ENCODE data around the gene DISC1.

DISC1 gene

GRCh38 chr1:231733672-231734071 lies 107.1 kb downstream of the DISC1 start:
- H3K27ac ChIP-seq (ENCODE audit: low read depth, low read length), result no peak overlapping the region
- no peak overlapping the region for H3K4me3 ChIP-seq (ENCODE audit: low read depth in 1 of 5, low read length in 5 of 5)
- H3K27me3 ChIP-seq (ENCODE audit: control insufficient read depth in 5 of 5, insufficient read depth in 4 of 5, low read length in 5 of 5), result no peaks in the 10 kb centered on the region
- H3K9ac ChIP-seq (ENCODE audit: low read length in 5 of 5), result no peak overlapping the region
- H3K36me3 ChIP-seq (ENCODE audit: control insufficient read depth in 5 of 5, insufficient read depth in 5 of 5, low read length in 5 of 5), result no peaks in the 10 kb centered on the region
- H3K4me1 ChIP-seq (ENCODE audit: control insufficient read depth in 5 of 5, insufficient read depth in 5 of 5, low read length in 5 of 5), result peaks cover 0 to 6% (median 3%) of the 10 kb centered on the region in 5 donors
- no peaks in the 10 kb centered on the region for H3K9me3 ChIP-seq (ENCODE audit: control insufficient read depth in 5 of 5, low read length in 5 of 5)

GRCh38 chr1:231734417-231734816 lies 107.8 kb downstream of the DISC1 start:
- H3K4me3 ChIP-seq (ENCODE audit: low read depth in 1 of 5, low read length in 5 of 5), result no peak overlapping the region

DNA sequence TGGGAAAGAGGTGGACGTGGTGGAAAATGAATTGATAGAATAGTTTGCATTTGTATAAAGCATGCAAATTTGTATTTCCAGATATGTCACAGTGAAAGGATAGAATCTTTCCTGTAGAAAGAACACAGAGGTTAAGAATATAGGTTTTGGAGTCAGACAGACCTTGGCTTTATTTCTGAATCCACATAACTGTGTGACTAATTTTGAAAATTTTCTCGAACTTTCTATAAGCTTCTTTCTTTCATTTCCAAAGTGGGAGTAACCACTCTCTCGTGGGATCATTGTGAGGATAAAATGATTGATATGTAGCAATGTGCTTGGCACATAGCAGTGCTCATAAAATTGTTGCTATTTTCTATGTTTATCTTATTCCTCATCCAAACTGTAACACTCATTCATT lies 108.8 kb downstream of the DISC1 start:
- Histone ChIP-seq H3K9ac (ENCODE audit: low read length in 5 of 5) (no peak overlapping the region), H3K4me3 (ENCODE audit: low read depth in 1 of 5, low read length in 5 of 5) (no peak overlapping the region), H3K9me3 (ENCODE audit: control insufficient read depth in 5 of 5, low read length in 5 of 5) (no peaks in the 10 kb centered on the region), H3K4me1 (ENCODE audit: control insufficient read depth in 5 of 5, insufficient read depth in 5 of 5, low read length in 5 of 5) (peaks cover 0 to 6% (median 3%) of the 10 kb centered on the region in 5 donors), H3K27me3 (ENCODE audit: control insufficient read depth in 5 of 5, insufficient read depth in 4 of 5, low read length in 5 of 5) (no peaks in the 10 kb centered on the region), H3K36me3 (ENCODE audit: control insufficient read depth in 5 of 5, insufficient read depth in 5 of 5, low read length in 5 of 5) (no peaks in the 10 kb centered on the region), H3K27ac (ENCODE audit: low read depth, low read length) (no peak overlapping the region)

More at GRCh38 chr1:231734417-231734816, 107.8 kb downstream of the DISC1 start:
- no peaks in the 10 kb centered on the region for H3K9me3 ChIP-seq (ENCODE audit: control insufficient read depth in 5 of 5, low read length in 5 of 5)
- peaks cover 0 to 6% (median 3%) of the 10 kb centered on the region in 5 donors for H3K4me1 ChIP-seq (ENCODE audit: control insufficient read depth in 5 of 5, insufficient read depth in 5 of 5, low read length in 5 of 5)
- no peak overlapping the region for H3K9ac ChIP-seq (ENCODE audit: low read length in 5 of 5)
- H3K36me3 ChIP-seq (ENCODE audit: control insufficient read depth in 5 of 5, insufficient read depth in 5 of 5, low read length in 5 of 5), result no peaks in the 10 kb centered on the region
- H3K27me3 ChIP-seq (ENCODE audit: control insufficient read depth in 5 of 5, insufficient read depth in 4 of 5, low read length in 5 of 5), result no peaks in the 10 kb centered on the region
- H3K27ac ChIP-seq (ENCODE audit: low read depth, low read length), result no peak overlapping the region

- Histone ChIP-seq H3K9ac (ENCODE audit: low read length in 5 of 5) (no peak overlapping the region), H3K27me3 (ENCODE audit: control insufficient read depth in 5 of 5, insufficient read depth in 4 of 5, low read length in 5 of 5) (no peaks in the 10 kb centered on the region), H3K4me1 (ENCODE audit: control insufficient read depth in 5 of 5, insufficient read depth in 5 of 5, low read length in 5 of 5) (peaks cover 0 to 6% (median 3%) of the 10 kb centered on the region in 5 donors), H3K9me3 (ENCODE audit: control insufficient read depth in 5 of 5, low read length in 5 of 5) (no peaks in the 10 kb centered on the region), H3K36me3 (ENCODE audit: control insufficient read depth in 5 of 5, insufficient read depth in 5 of 5, low read length in 5 of 5) (no peaks in the 10 kb centered on the region), H3K4me3 (ENCODE audit: low read depth in 1 of 5, low read length in 5 of 5) (no peak overlapping the region), H3K27ac (ENCODE audit: low read depth, low read length) (no peak overlapping the region)
Measured at GRCh38 chr1:231735941-231736340, 109.4 kb downstream of the DISC1 start.

GRCh38 chr1:231736464-231736863 lies 109.9 kb downstream of the DISC1 start:
- Histone ChIP-seq H3K9ac (ENCODE audit: low read length in 5 of 5) (no peak overlapping the region), H3K27me3 (ENCODE audit: control insufficient read depth in 5 of 5, insufficient read depth in 4 of 5, low read length in 5 of 5) (peaks cover 0 to 1% (median 0%) of the 10 kb centered on the region in 5 donors), H3K27ac (ENCODE audit: low read depth, low read length) (no peak overlapping the region), H3K4me1 (ENCODE audit: control insufficient read depth in 5 of 5, insufficient read depth in 5 of 5, low read length in 5 of 5) (peaks cover 0 to 6% (median 3%) of the 10 kb centered on the region in 5 donors), H3K9me3 (ENCODE audit: control insufficient read depth in 5 of 5, low read length in 5 of 5) (no peaks in the 10 kb centered on the region), H3K36me3 (ENCODE audit: control insufficient read depth in 5 of 5, insufficient read depth in 5 of 5, low read length in 5 of 5) (no peaks in the 10 kb centered on the region), H3K4me3 (ENCODE audit: low read depth in 1 of 5, low read length in 5 of 5) (no peak overlapping the region)

DNA sequence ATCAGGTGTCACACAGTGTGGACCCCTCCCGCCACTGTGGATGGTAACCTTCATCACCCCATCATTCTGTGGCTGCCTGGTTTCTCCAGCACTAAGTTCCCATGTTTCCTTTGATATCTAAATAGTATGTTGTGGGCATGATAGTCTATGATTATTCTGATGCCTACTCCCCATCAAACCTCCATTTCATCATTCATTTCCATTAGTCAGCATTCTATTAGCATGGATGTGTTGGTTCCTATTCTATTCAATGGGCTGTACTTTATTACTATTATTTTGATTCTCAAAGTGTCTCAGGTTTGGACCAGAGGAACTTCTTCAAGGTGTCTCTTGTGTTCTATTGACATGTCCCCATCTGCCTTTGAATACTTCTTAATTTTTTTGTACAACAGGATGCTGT lies 112.0 kb downstream of the DISC1 start:
- H3K27me3 ChIP-seq (ENCODE audit: control insufficient read depth in 5 of 5, insufficient read depth in 4 of 5, low read length in 5 of 5), result peaks cover 0 to 2% (median 0%) of the 10 kb centered on the region in 5 donors
- no peak overlapping the region for H3K4me3 ChIP-seq (ENCODE audit: low read depth in 1 of 5, low read length in 5 of 5)
- H3K9ac ChIP-seq (ENCODE audit: low read length in 5 of 5), result no peak overlapping the region

GRCh38 chr1:231743966-231744365 lies 117.4 kb downstream of the DISC1 start:
- Histone ChIP-seq H3K27ac (ENCODE audit: low read depth, low read length) (no peak overlapping the region), H3K4me3 (ENCODE audit: low read depth in 1 of 5, low read length in 5 of 5) (no peak overlapping the region), H3K36me3 (ENCODE audit: control insufficient read depth in 5 of 5, insufficient read depth in 5 of 5, low read length in 5 of 5) (no peaks in the 10 kb centered on the region), H3K4me1 (ENCODE audit: control insufficient read depth in 5 of 5, insufficient read depth in 5 of 5, low read length in 5 of 5) (peaks cover 0 to 3% (median 0%) of the 10 kb centered on the region in 5 donors), H3K9me3 (ENCODE audit: control insufficient read depth in 5 of 5, low read length in 5 of 5) (no peaks in the 10 kb centered on the region), H3K27me3 (ENCODE audit: control insufficient read depth in 5 of 5, insufficient read depth in 4 of 5, low read length in 5 of 5) (peaks cover 0 to 2% (median 0%) of the 10 kb centered on the region in 5 donors), H3K9ac (ENCODE audit: low read length in 5 of 5) (no peak overlapping the region)

More for the DNA sequence above, 112.0 kb downstream of the DISC1 start:
- no peaks in the 10 kb centered on the region for H3K36me3 ChIP-seq (ENCODE audit: control insufficient read depth in 5 of 5, insufficient read depth in 5 of 5, low read length in 5 of 5)
- no peaks in the 10 kb centered on the region for H3K9me3 ChIP-seq (ENCODE audit: control insufficient read depth in 5 of 5, low read length in 5 of 5)
- no peak overlapping the region for H3K27ac ChIP-seq (ENCODE audit: low read depth, low read length)
- peaks cover 0 to 6% (median 3%) of the 10 kb centered on the region in 5 donors for H3K4me1 ChIP-seq (ENCODE audit: control insufficient read depth in 5 of 5, insufficient read depth in 5 of 5, low read length in 5 of 5)

GRCh38 chr1:231748760-231749415 lies 122.3 kb downstream of the DISC1 start:
- no peaks in the 10 kb centered on the region for H3K27me3 ChIP-seq (ENCODE audit: control insufficient read depth in 5 of 5, insufficient read depth in 4 of 5, low read length in 5 of 5)
- peaks cover 2 to 14% (median 5%) of the 10 kb centered on the region in 5 donors for H3K9me3 ChIP-seq (ENCODE audit: control insufficient read depth in 5 of 5, low read length in 5 of 5)
- H3K4me1 ChIP-seq (ENCODE audit: control insufficient read depth in 5 of 5, insufficient read depth in 5 of 5, low read length in 5 of 5), result peaks cover 0 to 3% (median 0%) of the 10 kb centered on the region in 5 donors

GRCh38 chr1:231750296-231750695 lies 123.7 kb downstream of the DISC1 start:
- no peaks in the 10 kb centered on the region for H3K27me3 ChIP-seq (ENCODE audit: control insufficient read depth in 5 of 5, insufficient read depth in 4 of 5, low read length in 5 of 5)
- no peak overlapping the region for H3K27ac ChIP-seq (ENCODE audit: low read depth, low read length)

More at GRCh38 chr1:231748760-231749415, 122.3 kb downstream of the DISC1 start:
- Histone ChIP-seq H3K4me3 (ENCODE audit: low read depth in 1 of 5, low read length in 5 of 5) (no peak overlapping the region), H3K27ac (ENCODE audit: low read depth, low read length) (no peak overlapping the region), H3K9ac (ENCODE audit: low read length in 5 of 5) (no peak overlapping the region), H3K36me3 (ENCODE audit: control insufficient read depth in 5 of 5, insufficient read depth in 5 of 5, low read length in 5 of 5) (peaks cover 0 to 13% (median 5%) of the 10 kb centered on the region in 5 donors)

GRCh38 chr1:231750818-231751362 lies 124.3 kb downstream of the DISC1 start:
- Histone ChIP-seq H3K36me3 (ENCODE audit: control insufficient read depth in 5 of 5, insufficient read depth in 5 of 5, low read length in 5 of 5) (peaks cover 0 to 13% (median 5%) of the 10 kb centered on the region in 5 donors), H3K4me1 (ENCODE audit: control insufficient read depth in 5 of 5, insufficient read depth in 5 of 5, low read length in 5 of 5) (peaks cover 0 to under 1% (median 0%) of the 10 kb centered on the region in 5 donors), H3K27ac (ENCODE audit: low read depth, low read length) (no peak overlapping the region), H3K9ac (ENCODE audit: low read length in 5 of 5) (no peak overlapping the region), H3K4me3 (ENCODE audit: low read depth in 1 of 5, low read length in 5 of 5) (no peak overlapping the region), H3K9me3 (ENCODE audit: control insufficient read depth in 5 of 5, low read length in 5 of 5) (peaks cover 2 to 15% (median 5%) of the 10 kb centered on the region in 5 donors), H3K27me3 (ENCODE audit: control insufficient read depth in 5 of 5, insufficient read depth in 4 of 5, low read length in 5 of 5) (no peaks in the 10 kb centered on the region)

More at GRCh38 chr1:231750296-231750695, 123.7 kb downstream of the DISC1 start:
- Histone ChIP-seq H3K9me3 (ENCODE audit: control insufficient read depth in 5 of 5, low read length in 5 of 5) (peaks cover 2 to 15% (median 5%) of the 10 kb centered on the region in 5 donors), H3K4me1 (ENCODE audit: control insufficient read depth in 5 of 5, insufficient read depth in 5 of 5, low read length in 5 of 5) (peaks cover 0 to 3% (median 0%) of the 10 kb centered on the region in 5 donors), H3K36me3 (ENCODE audit: control insufficient read depth in 5 of 5, insufficient read depth in 5 of 5, low read length in 5 of 5) (peaks cover 0 to 13% (median 5%) of the 10 kb centered on the region in 5 donors), H3K9ac (ENCODE audit: low read length in 5 of 5) (no peak overlapping the region), H3K4me3 (ENCODE audit: low read depth in 1 of 5, low read length in 5 of 5) (no peak overlapping the region)

Measured in subcutaneous abdominal adipose tissue (tissue), 5 donors.